K562 (cell line): Measurements from ENCODE around the gene NPFFR1. TPM values are rescaled to one million over a fixed set of nuclear protein-coding genes. Genes with fewer than 3 reads are reported as not detected.

ENCODE experiments used
- ATAC-seq: fragments of 200-7000 bp; cut with Tn5 transposase; 3 replicates; pipeline ENCODE4 v1.9.1; 2020; ENCODE audit warnings: moderate library complexity
- BruUV-seq: library from RNA; stranded (reverse); fragments of 400-500 nt; replicated peaks from 2 replicates; lab custom pipeline; 2021; lab: Mats Ljungman, UMichigan
- CTCF ChIA-PET: fragments of 300-600 bp; formaldehyde crosslinking; extraction: SDS; loops from one replicate; lab custom pipeline; 2021; ENCODE audit warnings: low intra/inter-chr PET ratio; lab: Yijun Ruan, JAX
- POLR2A ChIA-PET: fragments of 300-600, 350-650 bp; sonication (Branson Sonifier 250); formaldehyde crosslinking; extraction: SDS; loops from one replicate; lab custom pipeline; 2021; ENCODE audit warnings: antibody characterized with exemption, inconsistent platforms; lab: Yijun Ruan, JAX
- DNase-seq, 4 experiments: peaks; one replicate each; pipeline versions ENCODE4 v3.0.0 to v3.0.0-alpha.2; 2011 to 2018; ENCODE audit warnings: low spot score in 3 of 4, mixed read lengths in 3 of 4; ENCODE audit errors: extremely low read depth in 1 of 4
- FAIRE-seq: peaks from 2 replicates; lab custom pipeline; 2011; peaks lifted over from hg19 to GRCh38; lab: Jason Lieb, UNC
- H2AFZ ChIP-seq: 2 replicates; pipeline ENCODE4 v1.6.0; 2011; ENCODE audit warnings: low read depth, low read length, control low read depth, inconsistent platforms
- H3K27ac ChIP-seq: fragments of 200-600 bp; 3 replicates; pipeline ENCODE4 v1.8.0; 2011; ENCODE audit warnings: low read depth, mild to moderate bottlenecking, control low read depth, inconsistent platforms, low read length, moderate library complexity, mixed read lengths; ENCODE audit errors: extremely low read depth
- H3K27me3 ChIP-seq, 2 experiments: fragments of 300-600 bp in 1 of 2; 2 replicates in 1 of 2; 3 replicates in 1 of 2; pipeline versions ENCODE4 v1.6.0 to v1.8.0; 2011; ENCODE audit warnings: inconsistent platforms in 2 of 2, low read length in 2 of 2, mild to moderate bottlenecking in 1 of 2, mixed read lengths in 1 of 2, moderate library complexity in 1 of 2; ENCODE audit not compliant: control insufficient read depth in 2 of 2, insufficient read depth in 2 of 2
- H3K36me3 ChIP-seq: fragments of 300-600 bp; 3 replicates; pipeline ENCODE4 v1.8.0; 2011; ENCODE audit warnings: mild to moderate bottlenecking, low read length, inconsistent platforms; ENCODE audit not compliant: control insufficient read depth, insufficient read depth
- H3K4me1 ChIP-seq, 2 experiments: fragments of 200-600 bp in 1 of 2; replicated peaks in 1 of 2; 2 replicates in 1 of 2; 3 replicates in 1 of 2; pipeline versions ENCODE4 v1.5.1 to v1.8.0; 2011; ENCODE audit warnings: inconsistent platforms in 2 of 2, low read length in 2 of 2, mild to moderate bottlenecking in 1 of 2, mixed read lengths in 1 of 2, moderate library complexity in 1 of 2; ENCODE audit not compliant: control insufficient read depth in 2 of 2, insufficient read depth in 2 of 2
- H3K4me2 ChIP-seq: 2 replicates; pipeline ENCODE4 v1.6.1; 2011; ENCODE audit warnings: low read length, control low read depth, inconsistent platforms, mixed read lengths; ENCODE audit not compliant: insufficient read depth
- H3K4me3 ChIP-seq: fragments of 200-600 bp; sonication (generic), shearing (Covaris generic); 2 replicates; pipeline ENCODE4 v1.5.1; 2016; ENCODE audit warnings: control low read depth, inconsistent platforms
- H3K79me2 ChIP-seq: fragments of 200-600 bp; 3 replicates; pipeline ENCODE4 v1.8.0; 2011; ENCODE audit warnings: low read length, inconsistent platforms; ENCODE audit not compliant: control insufficient read depth, insufficient read depth
- H3K9ac ChIP-seq, 2 experiments: 2 replicates each; pipeline versions ENCODE4 v1.6.0 to v1.6.1; 2011; ENCODE audit warnings: low read depth in 2 of 2, low read length in 2 of 2, control low read depth in 1 of 2, inconsistent platforms in 1 of 2, mild to moderate bottlenecking in 1 of 2, mixed read lengths in 1 of 2; ENCODE audit not compliant: insufficient read depth in 1 of 2
- H3K9me1 ChIP-seq: one replicate; pipeline ENCODE4 v1.6.0; 2011; ENCODE audit warnings: inconsistent platforms, mild to moderate bottlenecking, low read length, moderate library complexity; ENCODE audit not compliant: control insufficient read depth, insufficient read depth
- H3K9me3 ChIP-seq: replicated peaks from 2 replicates; pipeline ENCODE4 v1.5.1; 2011; ENCODE audit warnings: low read depth, low read length, inconsistent platforms; ENCODE audit not compliant: control insufficient read depth, insufficient read depth
- H4K20me1 ChIP-seq: replicated peaks from 2 replicates; pipeline ENCODE4 v1.6.1; 2011; ENCODE audit warnings: low read length, inconsistent platforms, mixed read lengths; ENCODE audit not compliant: control insufficient read depth, insufficient read depth
- IRF2 ChIP-seq: sonication (generic); formaldehyde crosslinking; IDR thresholded peaks from 2 replicates; pipeline ENCODE4 v1.8.1; 2022; ENCODE audit warnings: mild to moderate bottlenecking, missing genetic modification reagents
- NFYB ChIP-seq: IDR thresholded peaks from 2 replicates; pipeline ENCODE4 v1.6.1; 2011; ENCODE audit warnings: mild to moderate bottlenecking, moderate library complexity; ENCODE audit not compliant: insufficient read length; ENCODE audit errors: extremely low read depth
- NR3C1 ChIP-seq: sonication (generic); formaldehyde crosslinking; IDR thresholded peaks from 2 replicates; pipeline ENCODE4 v1.8.1; 2022; ENCODE audit warnings: missing genetic modification reagents
- RBM14 ChIP-seq: fragments of 200-400 bp; formaldehyde crosslinking; IDR thresholded peaks from 2 replicates; pipeline ENCODE4 v1.6.1; 2018; ENCODE audit warnings: low read depth, mild to moderate bottlenecking, low read length, moderate library complexity, borderline replicate concordance; ENCODE audit not compliant: insufficient read depth
- SLC30A9 ChIP-seq: fragments of 250-450 bp; sonication (Bioruptor Pico); IDR thresholded peaks from 2 replicates; pipeline ENCODE4 v1.8.0; 2022; ENCODE audit warnings: mild to moderate bottlenecking, moderate library complexity
- SP2 ChIP-seq: IDR thresholded peaks from 2 replicates; pipeline ENCODE4 v1.6.1; 2011; ENCODE audit warnings: mild to moderate bottlenecking, low read depth, low read length, moderate library complexity; ENCODE audit not compliant: poor library complexity, severe bottlenecking; ENCODE audit errors: extremely low read depth
- TRIM28 ChIP-seq: fragments of 450-650 bp; IDR thresholded peaks from 2 replicates; pipeline ENCODE4 v1.6.1; 2017
- ZNF217 ChIP-seq: sonication (generic); formaldehyde crosslinking; IDR thresholded peaks from 2 replicates; pipeline ENCODE4 v1.8.0; 2022; ENCODE audit warnings: mild to moderate bottlenecking, missing genetic modification reagents
- ZNF444 ChIP-seq: fragments of 250-450 bp; sonication (Bioruptor Pico); IDR thresholded peaks from 2 replicates; pipeline ENCODE4 v1.4.0; 2020; ENCODE audit warnings: mild to moderate bottlenecking, moderate library complexity
- in situ Hi-C: fragments of 300-500 bp; cut with MboI; formaldehyde crosslinking; loops from 4 replicates; pipeline ENCODE4 v1.15.0; 2018; ENCODE audit warnings: inconsistent platforms, mixed read lengths
- intact Hi-C: fragments of 100-400 bp; cut with micrococcal nuclease; formaldehyde crosslinking; loops from 2 replicates; pipeline ENCODE4 v1.14.2; 2022
- polyA plus RNA-seq, 8 experiments: library from polyadenylated mRNA; depleted of rRNA in 4 of 8; stranded (reverse) in 5 of 8; unstranded in 3 of 8; fragments of >200 nt; fragmentation: Nextera tagmentation in 2 of 8; fragmentation: Illumina TruSeq in 1 of 8; extraction: Ambion mirVana in 2 of 8; extraction: Trizol in 1 of 8; gene quantifications; 2 replicates each; pipeline versions ENCODE4 v1.2.1 to v1.2.3, GENCODE V29; 2011 to 2014; ENCODE audit warnings: inconsistent platforms in 1 of 8, missing spikeins in 1 of 8
- total RNA-seq, 7 experiments: library from RNA; depleted of rRNA in 6 of 7; stranded (reverse); fragments of >200 nt in 6 of 7; fragmentation: Illumina TruSeq in 2 of 7; extraction: Trizol in 2 of 7; gene quantifications; 2 replicates each; pipeline versions ENCODE4 v1.2.1 to v1.2.3, GENCODE V29; 2011 to 2021; ENCODE audit warnings: low replicate concordance in 1 of 7
- TF ChIP-seq, protein P1 (sequence below): fragments of 450-650 bp; IDR thresholded peaks from 2 replicates; pipeline ENCODE4 v1.6.1; 2016; ENCODE audit warnings: missing biosample characterization, missing genetic modification characterization
- TF ChIP-seq, protein P2 (sequence below): sonication (generic); formaldehyde crosslinking; IDR thresholded peaks from 2 replicates; pipeline ENCODE4 v1.8.0; 2023; ENCODE audit warnings: mild to moderate bottlenecking, missing genetic modification reagents

The NPFFR1 gene
- total and polyA plus RNA-seq, 9 of the 15 experiments (the other 6 are each of a cell fraction or from before 2014, with no cell fraction given) = under 0.01 TPM; not detected in 8

DNA sequence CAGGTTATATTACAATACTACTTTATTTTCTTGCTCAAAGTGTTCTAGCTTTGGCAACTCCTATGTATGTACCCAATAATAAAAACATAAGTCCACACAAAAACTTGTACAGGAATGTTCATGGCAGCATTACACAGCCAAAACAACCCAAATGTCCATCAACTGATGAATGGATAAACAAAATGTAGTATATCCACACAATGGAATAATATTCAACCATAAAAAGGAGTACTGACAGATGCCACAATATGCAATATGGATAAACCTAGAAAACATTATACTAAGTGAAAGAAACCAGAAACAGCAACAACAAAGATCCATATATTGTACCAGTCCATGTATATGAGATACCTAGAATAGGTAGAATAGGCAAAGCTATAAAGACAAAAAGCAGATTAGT lies 71.5 kb downstream of the NPFFR1 start:
- no peaks in the 10 kb centered on the region for H4K20me1 ChIP-seq
- no peak overlapping the region for H3K4me2 ChIP-seq
- no peaks in the 10 kb centered on the region for H3K79me2 ChIP-seq
- H3K27ac ChIP-seq = no peak overlapping the region
- FAIRE-seq = no peak
- no peaks in the 10 kb centered on the region for H3K9me1 ChIP-seq
- no peak for DNase-seq
- no peaks in the 10 kb centered on the region for H3K9me3 ChIP-seq
- in situ Hi-C loops (loop anchor here (10.0 kb wide), 1 partner anchor 323 kb away; no protein-coding TSS in a partner anchor), intact Hi-C loops (no loop called here)
- BruUV-seq = no TSS peak
- POLR2A ChIA-PET = no interaction called here
- H2AFZ ChIP-seq = no peak overlapping the region
- no peak overlapping the region for H3K9ac ChIP-seq
- CTCF ChIA-PET = interaction anchor here (0.7 kb wide), 1 partner anchor 343 kb away, joined by 4 read pairs; no protein-coding TSS in a partner anchor
- H3K4me1 ChIP-seq = no peaks in the 10 kb centered on the region
- peaks cover 96% of the 10 kb centered on the region for H3K36me3 ChIP-seq
- no peak for ATAC-seq
- no peaks in the 10 kb centered on the region for H3K27me3 ChIP-seq
- no peak overlapping the region for H3K4me3 ChIP-seq
- TF ChIP-seq ZNF444 (no peak), RBM14 (no peak), TRIM28 (no peak), ZNF217 (CRISPR knock-in tag) (no peak), SLC30A9 (CRISPR knock-in tag) (no peak), NR3C1 (no peak), SP2 (no peak), NFYB (no peak), IRF2 (CRISPR knock-in tag) (no peak)
- TF ChIP-seq, protein P1, sequence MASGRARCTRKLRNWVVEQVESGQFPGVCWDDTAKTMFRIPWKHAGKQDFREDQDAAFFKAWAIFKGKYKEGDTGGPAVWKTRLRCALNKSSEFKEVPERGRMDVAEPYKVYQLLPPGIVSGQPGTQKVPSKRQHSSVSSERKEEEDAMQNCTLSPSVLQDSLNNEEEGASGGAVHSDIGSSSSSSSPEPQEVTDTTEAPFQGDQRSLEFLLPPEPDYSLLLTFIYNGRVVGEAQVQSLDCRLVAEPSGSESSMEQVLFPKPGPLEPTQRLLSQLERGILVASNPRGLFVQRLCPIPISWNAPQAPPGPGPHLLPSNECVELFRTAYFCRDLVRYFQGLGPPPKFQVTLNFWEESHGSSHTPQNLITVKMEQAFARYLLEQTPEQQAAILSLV (tag) = no peak
- TF ChIP-seq, protein P2, sequence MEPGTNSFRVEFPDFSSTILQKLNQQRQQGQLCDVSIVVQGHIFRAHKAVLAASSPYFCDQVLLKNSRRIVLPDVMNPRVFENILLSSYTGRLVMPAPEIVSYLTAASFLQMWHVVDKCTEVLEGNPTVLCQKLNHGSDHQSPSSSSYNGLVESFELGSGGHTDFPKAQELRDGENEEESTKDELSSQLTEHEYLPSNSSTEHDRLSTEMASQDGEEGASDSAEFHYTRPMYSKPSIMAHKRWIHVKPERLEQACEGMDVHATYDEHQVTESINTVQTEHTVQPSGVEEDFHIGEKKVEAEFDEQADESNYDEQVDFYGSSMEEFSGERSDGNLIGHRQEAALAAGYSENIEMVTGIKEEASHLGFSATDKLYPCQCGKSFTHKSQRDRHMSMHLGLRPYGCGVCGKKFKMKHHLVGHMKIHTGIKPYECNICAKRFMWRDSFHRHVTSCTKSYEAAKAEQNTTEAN (CRISPR knock-in tag) = no peak
